GM19193 (cell line): ENCODE results near the gene THSD7A.

Experiments
- POLR2A ChIP-seq: IDR thresholded peaks from 4 replicates; pipeline ENCODE4 v1.6.1; 2011; ENCODE audit not compliant: insufficient read depth, insufficient read length; ENCODE audit errors: extremely low read depth

Gene THSD7A

GRCh38 chr7:11478426-11478825 is 353.6 kb downstream of the THSD7A start:
- TF ChIP-seq POLR2A = no peak

GRCh38 chr7:11474902-11475585 is 357.0 kb downstream of the THSD7A start:
- TF ChIP-seq POLR2A = no peak

- TF ChIP-seq POLR2A = no peak
Measured at GRCh38 chr7:11473807-11474424, 358.1 kb downstream of the THSD7A start.

- no peak for TF ChIP-seq POLR2A
Measured at GRCh38 chr7:11473220-11473619, 358.8 kb downstream of the THSD7A start.

- no peak for TF ChIP-seq POLR2A
Measured at GRCh38 chr7:11472646-11473045, 359.4 kb downstream of the THSD7A start.

GRCh38 chr7:11471255-11471654 is 360.7 kb downstream of the THSD7A start:
- no peak for TF ChIP-seq POLR2A

- TF ChIP-seq POLR2A = no peak
Measured at GRCh38 chr7:11469028-11469745, 362.8 kb downstream of the THSD7A start.

- no peak for TF ChIP-seq POLR2A
Measured at GRCh38 chr7:11466517-11467105, 365.4 kb downstream of the THSD7A start.

GRCh38 chr7:11464624-11465023 is 367.4 kb downstream of the THSD7A start:
- no peak for TF ChIP-seq POLR2A

- TF ChIP-seq POLR2A = no peak
Measured at GRCh38 chr7:11461946-11462345, 370.1 kb downstream of the THSD7A start.

GRCh38 chr7:11458736-11459483 is 373.1 kb downstream of the THSD7A start:
- TF ChIP-seq POLR2A = no peak

GRCh38 chr7:11457419-11457818 is 374.6 kb downstream of the THSD7A start:
- no peak for TF ChIP-seq POLR2A

GRCh38 chr7:11456574-11456973 is 375.4 kb downstream of the THSD7A start:
- no peak for TF ChIP-seq POLR2A

GRCh38 chr7:11452476-11452875 is 379.5 kb downstream of the THSD7A start:
- TF ChIP-seq POLR2A = no peak

- no peak for TF ChIP-seq POLR2A
Measured at GRCh38 chr7:11450281-11450680, 381.7 kb downstream of the THSD7A start.
